ENCODE data around the gene TMEM52. TPM values are rescaled to one million over a fixed set of nuclear protein-coding genes. Genes with fewer than 3 reads are reported as not detected.

TMEM52 gene
- total RNA-seq, 2 donors from 2014 or later = 3.5 to 9.8 TPM

- Histone ChIP-seq H3K9me3 (no peaks in the 10 kb centered on the region), H3K4me3 (no peak overlapping the region), H3K36me3 (no peaks in the 10 kb centered on the region), H3K27me3 (no peaks in the 10 kb centered on the region), H3K27ac (no peak overlapping the region), H3K9ac (ENCODE audit: low read depth in 2 of 2, low read length in 2 of 2) (no peak overlapping the region), H3K4me1 (no peaks in the 10 kb centered on the region)
- DNase-seq = no peak
- intact Hi-C loops (cut with DNase I) = no loop called here
- TF ChIP-seq CTCF (IDR thresholded peaks at IDR 0.05) = no peak
Measured at GRCh38 chr1:1929102-1929638, 10.1 kb upstream of the TMEM52 start.

- H3K27me3 ChIP-seq = no peaks in the 10 kb centered on the region
- no peak for TF ChIP-seq CTCF (IDR thresholded peaks at IDR 0.05)
- no peak overlapping the region for H3K9ac ChIP-seq (ENCODE audit: low read depth in 2 of 2, low read length in 2 of 2)
- no peak for DNase-seq
- H3K4me3 ChIP-seq = no peak overlapping the region
- H3K36me3 ChIP-seq = no peaks in the 10 kb centered on the region
- no peaks in the 10 kb centered on the region for H3K4me1 ChIP-seq
- intact Hi-C loops (cut with DNase I) = no loop called here
- H3K9me3 ChIP-seq = no peaks in the 10 kb centered on the region
- H3K27ac ChIP-seq = no peak overlapping the region
Measured at GRCh38 chr1:1928231-1929101, 9.4 kb upstream of the TMEM52 start.

DNA sequence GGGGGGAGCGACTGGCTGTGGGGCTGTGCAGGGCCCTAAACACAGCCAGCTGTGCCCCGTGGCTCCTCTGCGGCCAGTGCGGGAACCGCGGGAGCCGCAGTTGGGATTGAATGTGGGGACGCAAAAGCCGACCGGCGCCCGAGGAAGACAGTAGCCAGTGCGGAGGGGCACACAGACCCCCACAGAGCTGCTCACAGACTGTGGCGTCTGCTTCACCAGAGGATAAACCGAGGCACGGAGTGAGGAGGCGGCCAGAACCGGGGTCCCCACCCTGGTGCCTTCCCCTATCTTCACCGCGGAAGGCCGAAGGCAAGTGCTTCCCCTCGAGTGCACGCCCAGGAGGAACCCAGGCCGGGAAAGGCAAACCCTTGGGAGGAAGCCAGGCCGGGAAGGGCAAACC lies 8.7 kb upstream of the TMEM52 start:
- H3K4me3 ChIP-seq = no peak overlapping the region
- no peak for DNase-seq
- H3K27ac ChIP-seq = no peak overlapping the region
- TF ChIP-seq CTCF (IDR thresholded peaks at IDR 0.05) = no peak
- no peaks in the 10 kb centered on the region for H3K36me3 ChIP-seq
- no peak overlapping the region for H3K9ac ChIP-seq (ENCODE audit: low read depth in 2 of 2, low read length in 2 of 2)
- H3K9me3 ChIP-seq = no peaks in the 10 kb centered on the region
- intact Hi-C loops (cut with DNase I) = no loop called here
- H3K4me1 ChIP-seq = no peaks in the 10 kb centered on the region
- no peaks in the 10 kb centered on the region for H3K27me3 ChIP-seq

DNA sequence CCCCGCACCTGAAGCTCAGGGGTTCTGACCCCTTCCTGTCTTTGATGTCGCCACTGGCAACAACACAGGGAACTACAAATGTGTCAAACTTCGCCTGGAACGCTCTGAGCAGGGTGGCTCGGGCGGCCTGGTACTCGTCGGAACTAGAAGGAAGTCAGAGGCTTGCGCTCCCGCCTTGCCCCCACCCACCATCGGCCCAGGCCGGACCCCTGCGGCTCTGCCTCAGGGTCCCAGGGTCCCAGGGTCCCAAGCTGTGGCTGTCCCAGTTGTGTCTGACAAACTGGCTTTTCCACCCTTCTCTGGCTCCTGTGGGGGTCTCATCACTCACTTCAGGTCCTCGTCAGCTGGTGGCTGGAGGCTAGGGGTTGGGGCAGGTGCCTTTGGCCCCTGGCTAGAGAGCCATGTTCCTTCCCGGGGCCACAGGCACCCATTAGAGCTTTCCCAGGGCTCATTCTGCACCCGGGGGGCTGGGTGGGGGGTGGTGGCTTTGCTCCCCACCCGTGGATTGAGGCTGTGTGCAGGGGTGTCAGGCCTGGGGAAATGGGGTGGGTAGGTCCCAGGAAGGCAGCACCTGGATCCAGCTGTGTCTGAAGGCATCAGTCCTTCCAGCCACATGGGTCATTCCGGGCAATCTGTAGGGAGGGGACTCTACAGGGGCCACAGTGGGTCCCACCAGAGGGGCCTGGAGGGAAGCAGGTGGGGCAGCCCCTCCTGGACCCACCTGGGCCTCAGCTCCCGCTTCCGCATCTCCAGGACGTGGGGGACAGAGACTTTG lies 8.0 kb upstream of the TMEM52 start:
- H3K27me3 ChIP-seq = no peaks in the 10 kb centered on the region
- intact Hi-C loops (cut with DNase I) = no loop called here
- no peak for TF ChIP-seq CTCF (IDR thresholded peaks at IDR 0.05)
- H3K9me3 ChIP-seq = no peaks in the 10 kb centered on the region
- no peak for DNase-seq
- H3K4me3 ChIP-seq = no peak overlapping the region
- no peak overlapping the region for H3K27ac ChIP-seq
- H3K9ac ChIP-seq (ENCODE audit: low read depth in 2 of 2, low read length in 2 of 2) = no peak overlapping the region
- H3K36me3 ChIP-seq = no peaks in the 10 kb centered on the region
- no peaks in the 10 kb centered on the region for H3K4me1 ChIP-seq

- no peaks in the 10 kb centered on the region for H3K9me3 ChIP-seq
- H3K36me3 ChIP-seq = no peaks in the 10 kb centered on the region
- no peaks in the 10 kb centered on the region for H3K27me3 ChIP-seq
- intact Hi-C loops (cut with DNase I) = no loop called here
- no peak overlapping the region for H3K27ac ChIP-seq
- no peak for DNase-seq
- no peak overlapping the region for H3K4me3 ChIP-seq
- H3K9ac ChIP-seq (ENCODE audit: low read depth in 2 of 2, low read length in 2 of 2) = no peak overlapping the region
- no peaks in the 10 kb centered on the region for H3K4me1 ChIP-seq
- no peak for TF ChIP-seq CTCF (IDR thresholded peaks at IDR 0.05)
Measured at GRCh38 chr1:1926346-1926811, 7.3 kb upstream of the TMEM52 start.

Measured in colonic mucosa (tissue), 4 donors.